ENCODE measurements around the gene TEX52. TPM values are rescaled to one million over a fixed set of nuclear protein-coding genes. Genes with fewer than 3 reads are reported as not detected.

Gene TEX52
- total and polyA plus RNA-seq, 2 of the 13 experiments (the other 11 are each of a cell fraction or from before 2014, with no cell fraction given) = 0.05 TPM; not detected in 1

- no peak for DNase-seq (ENCODE audit: low spot score)
- in situ Hi-C loops (cut with HindIII; ENCODE audit: extremely low pct_ligation_motif_present, low pct_unique_long_range_greater_than_20kb) (no loop called here), intact Hi-C loops (cut with micrococcal nuclease; ENCODE audit: unreplicated experiment) (no loop called here)
- no peaks in the 10 kb centered on the region for H3K9me3 ChIP-seq (ENCODE audit: low read length)
- no TSS peak for BruUV-seq (replicated peaks)
- peaks cover 10 to 40% of the 10 kb centered on the region in 2 experiments; a peak in 4 of 5 replicates for H3K36me3 ChIP-seq (replicated peaks in 1 of 2; ENCODE audit: control insufficient read depth in 1 of 2, insufficient read depth in 2 of 2, low read length in 2 of 2)
- no peak overlapping the region for H3K27ac ChIP-seq (ENCODE audit: extremely low read length, insufficient read depth, low read length)
- no peak overlapping the region for H3K9ac ChIP-seq (ENCODE audit: insufficient read depth, low read depth, low read length)
- ChIA-PET POLR2A (interaction anchor here (0.6 to 0.7 kb wide), 2 partner anchors 11 to 13 kb away, joined by 3 read pairs; no protein-coding TSS in a partner anchor), CTCF (ENCODE audit: low intra/inter-chr PET ratio, low total read pairs) (no interaction called here)
- no peak for FAIRE-seq
- H3K4me3 ChIP-seq (replicated peaks in 1 of 3; ENCODE audit: insufficient read depth in 1 of 3, low read depth in 2 of 3, low read length in 3 of 3) = no peak overlapping the region
- H3K4me1 ChIP-seq (ENCODE audit: insufficient read depth, low read length) = peaks cover 3% of the 10 kb centered on the region
- no peaks in the 10 kb centered on the region; the same call in 1 of the 2 replicates for H4K20me1 ChIP-seq (ENCODE audit: insufficient read depth, low read length)
- no peaks in the 10 kb centered on the region for H3K27me3 ChIP-seq (ENCODE audit: control insufficient read depth in 1 of 2, insufficient read depth in 2 of 2, low read length in 2 of 2)
- peaks cover 3% of the 10 kb centered on the region for H3K79me2 ChIP-seq (ENCODE audit: insufficient read depth, low read length)
- WGBS (ENCODE audit: low lambda C conversion rate) = 95% methylated on average over 6 of the region's 6 CpGs
- H2AFZ ChIP-seq (ENCODE audit: low read length) = no peak overlapping the region
- no peak for ATAC-seq
- no peak overlapping the region for H3K4me2 ChIP-seq (ENCODE audit: low read depth, low read length)
- no peak for TF ChIP-seq ARNTL (CRISPR knock-in tag; IDR thresholded peaks at IDR 0.05)
- TF ChIP-seq ZNF407 (CRISPR knock-in tag; IDR thresholded peaks at IDR 0.05; ENCODE audit: not compliant biosample characterization) = no peak
- TF ChIP-seq ZBTB14 (CRISPR knock-in tag; IDR thresholded peaks at IDR 0.05) = no peak
- no peak for TF ChIP-seq KDM6A (CRISPR knock-in tag; IDR thresholded peaks at IDR 0.05; ENCODE audit: low read depth)
- no peak for TF ChIP-seq KDM5A (IDR thresholded peaks at IDR 0.05; ENCODE audit: borderline replicate concordance, low read length)
- peak; percentile 28; the same call in 1 of the 2 replicates for TF ChIP-seq ZNF770 (CRISPR knock-in tag; IDR thresholded peaks at IDR 0.05)
- no peak for TF ChIP-seq ZNF138 (CRISPR knock-in tag; IDR thresholded peaks at IDR 0.05; ENCODE audit: low read depth)
- no peak for TF ChIP-seq ELF3 (CRISPR knock-in tag; IDR thresholded peaks at IDR 0.05)
- TF ChIP-seq CSRNP2 (CRISPR knock-in tag; conservative IDR thresholded peaks at IDR 0.05; ENCODE audit: low read depth) = no peak
- TF ChIP-seq CBFB (CRISPR knock-in tag; IDR thresholded peaks at IDR 0.05) = no peak
These were observed 50.1 kb downstream of the TEX52 start for GRCh38 chr12:2806700-2807099.

All from HepG2 (cell line).